Activated T-cell treated with anti-CD3 and anti-CD28 coated beads, Interleukin-2, amount 50 U/mL, for 4 hours (primary cell): ENCODE data around the gene VTI1A. TPM values are rescaled to one million over a fixed set of nuclear protein-coding genes. Genes with fewer than 3 reads are reported as not detected.

Experiments used
- ATAC-seq, 2 donors: fragments of 200-7000 bp; cut with Tn5 transposase; one replicate each; pipeline ENCODE4 v1.10.0; 2021
- DNase-seq: peaks from one replicate; pipeline ENCODE4 v3.0.0-alpha.2; 2020
- H3K27me3 Mint-ChIP-seq: one replicate; pipeline ENCODE4 v1.8.0; 2021; ENCODE audit warnings: low read depth, mixed read lengths
- H3K36me3 Mint-ChIP-seq: one replicate; pipeline ENCODE4 v1.8.0; 2022; ENCODE audit warnings: mixed read lengths; ENCODE audit not compliant: insufficient read depth
- H3K4me1 Mint-ChIP-seq: one replicate; pipeline ENCODE4 v1.8.0; 2021; ENCODE audit warnings: low read depth, mixed read lengths
- H3K4me3 Mint-ChIP-seq: one replicate; pipeline ENCODE4 v1.8.0; 2021; ENCODE audit warnings: mild to moderate bottlenecking, moderate library complexity, mixed read lengths
- H3K9me3 Mint-ChIP-seq: one replicate; pipeline ENCODE4 v1.8.0; 2021; ENCODE audit warnings: mixed read lengths
- total RNA-seq, 3 donors: library from RNA; stranded (reverse); gene quantifications; one replicate each; pipeline ENCODE4 v1.2.1, GENCODE V29; 2021

VTI1A gene
- total RNA-seq, 3 donors from 2014 or later: 39.2 to 43.8 (median 42.9) TPM

GRCh38 chr10:112810711-112811151 is 363.7 kb downstream of the VTI1A start:
- no peak for ATAC-seq
- no peak for DNase-seq
- Mint-ChIP-seq H3K4me3 (no peak overlapping the region), H3K27me3 (no peaks in the 10 kb centered on the region), H3K9me3 (no peaks in the 10 kb centered on the region), H3K36me3 (peaks cover 21% of the 10 kb centered on the region), H3K4me1 (peaks cover 4% of the 10 kb centered on the region)

- Mint-ChIP-seq H3K4me1 (peaks cover 4% of the 10 kb centered on the region), H3K4me3 (no peak overlapping the region), H3K9me3 (no peaks in the 10 kb centered on the region), H3K27me3 (no peaks in the 10 kb centered on the region), H3K36me3 (peaks cover 27% of the 10 kb centered on the region)
- DNase-seq: no peak
- ATAC-seq: no peak
Measured at GRCh38 chr10:112811741-112812551, 364.9 kb downstream of the VTI1A start.

GRCh38 chr10:112812586-112812985 is 365.6 kb downstream of the VTI1A start:
- ATAC-seq (no peak), DNase-seq (no peak)
- no peaks in the 10 kb centered on the region for H3K9me3 Mint-ChIP-seq
- no peak overlapping the region for H3K4me3 Mint-ChIP-seq
- H3K27me3 Mint-ChIP-seq: no peaks in the 10 kb centered on the region
- peaks cover 4% of the 10 kb centered on the region for H3K4me1 Mint-ChIP-seq
- peaks cover 32% of the 10 kb centered on the region for H3K36me3 Mint-ChIP-seq

GRCh38 chr10:112813866-112814591 is 367.0 kb downstream of the VTI1A start:
- peaks cover 4% of the 10 kb centered on the region for H3K4me1 Mint-ChIP-seq
- no peak for ATAC-seq
- no peaks in the 10 kb centered on the region for H3K27me3 Mint-ChIP-seq

GRCh38 chr10:112815269-112816032 is 368.4 kb downstream of the VTI1A start:
- Mint-ChIP-seq H3K36me3 (peaks cover 34% of the 10 kb centered on the region), H3K9me3 (no peaks in the 10 kb centered on the region), H3K27me3 (no peaks in the 10 kb centered on the region), H3K4me1 (peaks cover 4% of the 10 kb centered on the region), H3K4me3 (no peak overlapping the region)
- DNase-seq (no peak), ATAC-seq (no peak)

More at GRCh38 chr10:112813866-112814591, 367.0 kb downstream of the VTI1A start:
- Mint-ChIP-seq H3K9me3 (no peaks in the 10 kb centered on the region), H3K4me3 (no peak overlapping the region), H3K36me3 (peaks cover 34% of the 10 kb centered on the region)
- DNase-seq: no peak

GRCh38 chr10:112816033-112816430 is 369.0 kb downstream of the VTI1A start:
- Mint-ChIP-seq H3K4me1 (peaks cover 4% of the 10 kb centered on the region), H3K9me3 (no peaks in the 10 kb centered on the region)

GRCh38 chr10:112816891-112817290 is 369.9 kb downstream of the VTI1A start:
- no peak overlapping the region for H3K4me3 Mint-ChIP-seq
- ATAC-seq (no peak), DNase-seq (no peak)
- no peaks in the 10 kb centered on the region for H3K27me3 Mint-ChIP-seq
- H3K36me3 Mint-ChIP-seq: peaks cover 33% of the 10 kb centered on the region
- H3K4me1 Mint-ChIP-seq: peaks cover 4% of the 10 kb centered on the region
- H3K9me3 Mint-ChIP-seq: no peaks in the 10 kb centered on the region

More at GRCh38 chr10:112816033-112816430, 369.0 kb downstream of the VTI1A start:
- Mint-ChIP-seq H3K36me3 (peaks cover 28% of the 10 kb centered on the region), H3K27me3 (no peaks in the 10 kb centered on the region), H3K4me3 (no peak overlapping the region)
- DNase-seq (no peak), ATAC-seq (no peak)

GRCh38 chr10:112817981-112818777 is 371.2 kb downstream of the VTI1A start:
- DNase-seq (no peak), ATAC-seq (no peak)
- Mint-ChIP-seq H3K27me3 (no peaks in the 10 kb centered on the region), H3K4me1 (peaks cover 4% of the 10 kb centered on the region), H3K4me3 (no peak overlapping the region), H3K9me3 (no peaks in the 10 kb centered on the region), H3K36me3 (peaks cover 40% of the 10 kb centered on the region)

GRCh38 chr10:112819231-112819630 is 372.2 kb downstream of the VTI1A start:
- DNase-seq: no peak
- H3K4me3 Mint-ChIP-seq: no peak overlapping the region
- H3K9me3 Mint-ChIP-seq: no peaks in the 10 kb centered on the region
- H3K4me1 Mint-ChIP-seq: no peaks in the 10 kb centered on the region
- H3K36me3 Mint-ChIP-seq: peaks cover 37% of the 10 kb centered on the region
- no peak for ATAC-seq
- no peaks in the 10 kb centered on the region for H3K27me3 Mint-ChIP-seq

GRCh38 chr10:112820320-112820719 is 373.3 kb downstream of the VTI1A start:
- no peaks in the 10 kb centered on the region for H3K9me3 Mint-ChIP-seq
- ATAC-seq (no peak), DNase-seq (no peak)
- no peak overlapping the region for H3K4me3 Mint-ChIP-seq
- no peaks in the 10 kb centered on the region for H3K27me3 Mint-ChIP-seq
- H3K36me3 Mint-ChIP-seq: peaks cover 35% of the 10 kb centered on the region
- no peaks in the 10 kb centered on the region for H3K4me1 Mint-ChIP-seq

- H3K36me3 Mint-ChIP-seq: peaks cover 28% of the 10 kb centered on the region
- no peak for DNase-seq
- ATAC-seq: no peak
- H3K27me3 Mint-ChIP-seq: no peaks in the 10 kb centered on the region
- no peak overlapping the region for H3K4me3 Mint-ChIP-seq
- no peaks in the 10 kb centered on the region for H3K9me3 Mint-ChIP-seq
- H3K4me1 Mint-ChIP-seq: no peaks in the 10 kb centered on the region
Measured at GRCh38 chr10:112821038-112821437, 374.0 kb downstream of the VTI1A start.

GRCh38 chr10:112821663-112822062 is 374.6 kb downstream of the VTI1A start:
- ATAC-seq (no peak), DNase-seq (no peak)
- Mint-ChIP-seq H3K27me3 (no peaks in the 10 kb centered on the region), H3K4me3 (no peak overlapping the region), H3K4me1 (no peaks in the 10 kb centered on the region), H3K36me3 (peaks cover 24% of the 10 kb centered on the region), H3K9me3 (no peaks in the 10 kb centered on the region)

- Mint-ChIP-seq H3K27me3 (no peaks in the 10 kb centered on the region), H3K9me3 (no peaks in the 10 kb centered on the region), H3K4me1 (no peaks in the 10 kb centered on the region), H3K4me3 (no peak overlapping the region), H3K36me3 (peaks cover 18% of the 10 kb centered on the region)
- ATAC-seq: no peak
- no peak for DNase-seq
Measured at GRCh38 chr10:112823007-112823406, 376.0 kb downstream of the VTI1A start.

- Mint-ChIP-seq H3K4me1 (no peaks in the 10 kb centered on the region), H3K4me3 (no peak overlapping the region), H3K36me3 (peaks cover 18% of the 10 kb centered on the region), H3K27me3 (no peaks in the 10 kb centered on the region), H3K9me3 (no peaks in the 10 kb centered on the region)
- ATAC-seq: no peak
- no peak for DNase-seq
Measured at GRCh38 chr10:112823604-112824003, 376.6 kb downstream of the VTI1A start.
